IMR-90 (cell line): ENCODE measurements around the gene RAB31. TPM values are rescaled to one million over a fixed set of nuclear protein-coding genes. Genes with fewer than 3 reads are reported as not detected.

ENCODE experiments used
- ATAC-seq: fragments of 200-7000 bp; cut with Tn5 transposase; 2 replicates; pipeline ENCODE4 v1.9.1; 2020; ENCODE audit warnings: low read depth, mild to moderate bottlenecking, moderate library complexity
- BruUV-seq: library from RNA; stranded (reverse); fragments of 400-500 nt; replicated peaks from 2 replicates; lab custom pipeline; 2021; lab: Mats Ljungman, UMichigan
- CTCF ChIA-PET: fragments of 300-600 bp; formaldehyde crosslinking; extraction: SDS; loops from one replicate; lab custom pipeline; 2021; ENCODE audit warnings: antibody characterized with exemption; lab: Yijun Ruan, JAX
- POLR2A ChIA-PET: fragments of 300-600 bp; sonication (Branson Sonifier 250); formaldehyde crosslinking; loops from one replicate; lab custom pipeline; 2022; ENCODE audit warnings: antibody characterized with exemption; ENCODE audit not compliant: unreplicated experiment; lab: Charles Lee
- DNase-seq: peaks from one replicate; pipeline ENCODE4 v3.0.0; 2013
- H2AFZ ChIP-seq: replicated peaks from 2 replicates; pipeline ENCODE3; 2013; ENCODE audit warnings: low read length, mild to moderate bottlenecking; ENCODE audit not compliant: poor library complexity
- H2AK5ac ChIP-seq: 2 replicates; pipeline ENCODE4 v1.6.1; 2013; ENCODE audit warnings: low read depth, low read length, inconsistent platforms
- H2AK9ac ChIP-seq: replicated peaks from 2 replicates; pipeline ENCODE3; 2013; ENCODE audit warnings: mild to moderate bottlenecking, low read depth, low read length, moderate library complexity; ENCODE audit not compliant: poor library complexity
- H2BK120ac ChIP-seq: 2 replicates; pipeline ENCODE4 v1.6.1; 2013; ENCODE audit warnings: low read depth, low read length, inconsistent platforms
- H2BK15ac ChIP-seq: 3 replicates; pipeline ENCODE4 v1.6.1; 2013; ENCODE audit warnings: low read depth, low read length, inconsistent platforms
- H2BK20ac ChIP-seq: 2 replicates; pipeline ENCODE4 v1.6.1; 2013; ENCODE audit warnings: low read depth, mild to moderate bottlenecking, inconsistent platforms, low read length, moderate library complexity
- H2BK5ac ChIP-seq: 2 replicates; pipeline ENCODE4 v1.6.1; 2013; ENCODE audit warnings: mild to moderate bottlenecking, low read depth, low read length, inconsistent platforms; ENCODE audit not compliant: poor library complexity, severe bottlenecking
- H3K14ac ChIP-seq: replicated peaks from 2 replicates; pipeline ENCODE4 v1.6.1; 2013; ENCODE audit warnings: low read depth, low read length, inconsistent platforms
- H3K18ac ChIP-seq: 2 replicates; pipeline ENCODE4 v1.6.1; 2013; ENCODE audit warnings: low read depth, low read length, control low read depth
- H3K23ac ChIP-seq: 2 replicates; pipeline ENCODE4 v1.6.1; 2013; ENCODE audit warnings: low read depth, low read length, inconsistent platforms
- H3K27ac ChIP-seq: 2 replicates; pipeline ENCODE4 v1.5.1; 2013; ENCODE audit warnings: mild to moderate bottlenecking, control low read depth, low read length; ENCODE audit not compliant: insufficient read depth
- H3K27me3 ChIP-seq: 2 replicates; pipeline ENCODE4 v1.6.1; 2013; ENCODE audit warnings: low read length; ENCODE audit not compliant: control insufficient read depth, insufficient read depth
- H3K36me3 ChIP-seq: 2 replicates; pipeline ENCODE4 v1.6.1; 2013; ENCODE audit warnings: low read length, mixed read lengths; ENCODE audit not compliant: control insufficient read depth, insufficient read depth
- H3K4ac ChIP-seq: 2 replicates; pipeline ENCODE4 v1.6.1; 2013; ENCODE audit warnings: low read depth, low read length, inconsistent platforms
- H3K4me1 ChIP-seq: 2 replicates; pipeline ENCODE4 v1.6.1; 2013; ENCODE audit warnings: low read length, mixed read lengths; ENCODE audit not compliant: control insufficient read depth, insufficient read depth
- H3K4me2 ChIP-seq: 2 replicates; pipeline ENCODE4 v1.6.1; 2013; ENCODE audit warnings: low read depth, mild to moderate bottlenecking, control low read depth, low read length, moderate library complexity
- H3K4me3 ChIP-seq: 2 replicates; pipeline ENCODE4 v1.5.1; 2013; ENCODE audit warnings: low read depth, mild to moderate bottlenecking, control low read depth, low read length, moderate library complexity; ENCODE audit not compliant: insufficient read depth
- H3K56ac ChIP-seq: 2 replicates; pipeline ENCODE4 v1.6.1; 2013; ENCODE audit warnings: low read length, inconsistent platforms; ENCODE audit not compliant: insufficient read depth; ENCODE audit errors: extremely low read depth
- H3K79me1 ChIP-seq, 2 experiments: 2 replicates each; pipeline ENCODE4 v1.6.1; 2013; ENCODE audit warnings: low read length in 2 of 2, inconsistent platforms in 1 of 2, low read depth in 1 of 2
- H3K9ac ChIP-seq: 2 replicates; pipeline ENCODE4 v1.6.1; 2013; ENCODE audit warnings: low read depth, low read length, control low read depth
- H3K9me1 ChIP-seq: 2 replicates; pipeline ENCODE4 v1.6.1; 2013; ENCODE audit warnings: low read length, inconsistent platforms; ENCODE audit not compliant: insufficient read depth
- H3K9me3 ChIP-seq: 2 replicates; pipeline ENCODE4 v1.6.1; 2013; ENCODE audit warnings: low read length; ENCODE audit not compliant: control insufficient read depth, insufficient read depth
- H4K20me1 ChIP-seq: 2 replicates; pipeline ENCODE4 v1.6.1; 2013; ENCODE audit warnings: low read length, inconsistent platforms; ENCODE audit not compliant: insufficient read depth
- H4K5ac ChIP-seq: 2 replicates; pipeline ENCODE4 v1.6.1; 2013; ENCODE audit warnings: mild to moderate bottlenecking, low read depth, low read length, control low read depth
- H4K8ac ChIP-seq, 2 experiments: 2 replicates each; pipeline ENCODE4 v1.6.1; 2013; ENCODE audit warnings: low read depth in 2 of 2, low read length in 2 of 2, control low read depth in 1 of 2, inconsistent platforms in 1 of 2
- H4K91ac ChIP-seq: 2 replicates; pipeline ENCODE4 v1.6.1; 2013; ENCODE audit warnings: low read depth, low read length, inconsistent platforms; ENCODE audit not compliant: insufficient read depth
- BHLHE40 ChIP-seq: fragments of 150-350 bp; IDR thresholded peaks from 2 replicates; pipeline ENCODE4 v1.6.1; 2016; ENCODE audit warnings: mild to moderate bottlenecking, low read depth, low read length
- CEBPB ChIP-seq: IDR thresholded peaks from 2 replicates; pipeline ENCODE4 v1.6.1; 2012; ENCODE audit warnings: low read depth, low read length, improper control_type of control experiment
- CHD1 ChIP-seq: IDR thresholded peaks from 2 replicates; pipeline ENCODE4 v1.6.1; 2012; ENCODE audit warnings: low read depth, low read length, improper control_type of control experiment
- CTCF ChIP-seq: conservative IDR thresholded peaks from 2 replicates; pipeline ENCODE4 v1.5.1; 2012; ENCODE audit warnings: mild to moderate bottlenecking, low read depth, low read length, improper control_type of control experiment
- FOS ChIP-seq: fragments of 150-350 bp; IDR thresholded peaks from 2 replicates; pipeline ENCODE4 v1.6.1; 2016; ENCODE audit warnings: low read depth, low read length
- MAFK ChIP-seq: IDR thresholded peaks from 2 replicates; pipeline ENCODE4 v1.6.1; 2012; ENCODE audit warnings: low read depth, low read length, improper control_type of control experiment
- MAZ ChIP-seq: IDR thresholded peaks from 2 replicates; pipeline ENCODE4 v1.6.1; 2012; ENCODE audit warnings: low read depth, mild to moderate bottlenecking, low read length, improper control_type of control experiment, moderate library complexity, borderline replicate concordance
- MXI1 ChIP-seq: IDR thresholded peaks from 2 replicates; pipeline ENCODE4 v1.6.1; 2012; ENCODE audit warnings: low read depth, mild to moderate bottlenecking, low read length, moderate library complexity, borderline replicate concordance
- NFE2L2 ChIP-seq: fragments of 150-350 bp; IDR thresholded peaks from 2 replicates; pipeline ENCODE4 v1.6.1; 2016; ENCODE audit warnings: low read depth, mild to moderate bottlenecking, low read length
- POLR2A ChIP-seq: IDR thresholded peaks from 2 replicates; pipeline ENCODE4 v1.6.1; 2012; ENCODE audit warnings: mild to moderate bottlenecking, low read depth, low read length
- RCOR1 ChIP-seq: IDR thresholded peaks from 2 replicates; pipeline ENCODE4 v1.6.1; 2012; ENCODE audit warnings: mild to moderate bottlenecking, low read length, improper control_type of control experiment; ENCODE audit not compliant: insufficient replicate concordance
- RFX5 ChIP-seq: IDR thresholded peaks from 2 replicates; pipeline ENCODE4 v1.8.0; 2012; ENCODE audit warnings: low read depth, mild to moderate bottlenecking, low read length, moderate library complexity
- SMC3 ChIP-seq: fragments of 150-350 bp; IDR thresholded peaks from 2 replicates; pipeline ENCODE4 v1.6.1; 2016; ENCODE audit warnings: low read depth, mild to moderate bottlenecking, antibody characterized with exemption, low read length, moderate library complexity
- WGBS, 2 experiments: methylation state at CpG; one replicate each; pipeline versions ENCODE4 v1.1.5 to v1.1.7; 2013; ENCODE audit warnings: missing lambda C conversion rate in 2 of 2; ENCODE audit not compliant: insufficient read length in 1 of 2; ENCODE audit errors: extremely low coverage in 2 of 2; 5-methylcytosine and 5-hydroxymethylcytosine counted together
- dilution Hi-C: fragments of 300-500 bp; cut with HindIII; formaldehyde crosslinking; loops from one replicate; pipeline ENCODE4 v1.14.3; 2018; ENCODE audit warnings: low sequenced_read_pairs; ENCODE audit not compliant: unreplicated experiment
- in situ Hi-C: fragments of 300-500 bp; cut with MboI; formaldehyde crosslinking; loops from 3 replicates; pipeline ENCODE4 v1.14.3; 2019; ENCODE audit warnings: low sequenced_read_pairs, inconsistent platforms, mixed read lengths
- intact Hi-C: fragments of 100-400 bp; cut with micrococcal nuclease; formaldehyde crosslinking; loops from 2 replicates; pipeline ENCODE4 v1.10.0; 2022
- polyA plus RNA-seq, 3 experiments: library from polyadenylated mRNA; depleted of rRNA; stranded (reverse); fragments of >200 nt; gene quantifications; 2 replicates each; pipeline ENCODE4 v1.2.3, GENCODE V29; 2012; ENCODE audit warnings: low replicate concordance in 1 of 3
- total RNA-seq: library from RNA; depleted of rRNA; stranded (reverse); fragments of >200 nt; gene quantifications from 2 replicates; pipeline ENCODE4 v1.2.3, GENCODE V29; 2012

RAB31 gene
- total and polyA plus RNA-seq, 2 of the 4 experiments (the other 2 are of a cell fraction) = 13.8 to 26.9 TPM

- no peak for TF ChIP-seq CEBPB
- no peak for TF ChIP-seq MXI1
These were observed 95.8 kb downstream of the RAB31 start (continued) for GRCh38 chr18:9803698-9804516.

- no peak overlapping the region for H2AK9ac ChIP-seq
- no peaks in the 10 kb centered on the region; the same call in 1 of the 2 replicates for H3K36me3 ChIP-seq
- ChIA-PET POLR2A (no interaction called here), CTCF (no interaction called here)
- dilution Hi-C loops (no loop called here), in situ Hi-C loops (no loop called here), intact Hi-C loops (no loop called here)
- H3K56ac ChIP-seq = no peak overlapping the region
- no peaks in the 10 kb centered on the region for H4K20me1 ChIP-seq
- H3K27ac ChIP-seq = no peak overlapping the region
- no peak overlapping the region for H4K91ac ChIP-seq
- H4K8ac ChIP-seq = 0 out of 4 replicates have a peak overlapping the region, but pooled peaks of 1 of the 2 experiments have one; percentile 5
- no peak overlapping the region for H4K5ac ChIP-seq
- no peak overlapping the region for H3K18ac ChIP-seq
- H3K79me1 ChIP-seq = peaks cover 4 to 32% of the 10 kb centered on the region in 2 experiments; a peak in 3 of 4 replicates
- no peak overlapping the region for H3K4me3 ChIP-seq
- H2BK5ac ChIP-seq = no peak overlapping the region
- H3K9me3 ChIP-seq = peaks cover 3% of the 10 kb centered on the region; the same call in 1 of the 2 replicates
- ATAC-seq = no peak
- H3K4me2 ChIP-seq = peak overlapping the region; percentile 14; the same call in 1 of the 2 replicates
- no peak overlapping the region for H2AFZ ChIP-seq
- BruUV-seq = no TSS peak
- H3K14ac ChIP-seq = no peak overlapping the region; the same call in 1 of the 2 replicates
- H2BK120ac ChIP-seq = no peak overlapping the region
- H3K4ac ChIP-seq = no peak overlapping the region; the same call in 1 of the 2 replicates
- no peak for DNase-seq
- H2BK15ac ChIP-seq = no peak overlapping the region
- no peak overlapping the region for H3K9ac ChIP-seq
- H3K23ac ChIP-seq = no peak overlapping the region
- H2BK20ac ChIP-seq = no peak overlapping the region
- H3K9me1 ChIP-seq = peaks cover 10% of the 10 kb centered on the region; the same call in 1 of the 2 replicates
- peaks cover 27% of the 10 kb centered on the region for H3K4me1 ChIP-seq
- H3K27me3 ChIP-seq = no peaks in the 10 kb centered on the region
- H2AK5ac ChIP-seq = no peak overlapping the region
- no CpG with 5 or more reads among the region's 5 CpGs for WGBS, 2 experiments
- no peak for TF ChIP-seq MXI1
- no peak for TF ChIP-seq RCOR1
- TF ChIP-seq CHD1 = no peak
- no peak for TF ChIP-seq MAZ
- TF ChIP-seq CTCF = no peak
- no peak for TF ChIP-seq MAFK
- TF ChIP-seq BHLHE40 = no peak
- no peak for TF ChIP-seq CEBPB
- TF ChIP-seq RFX5 = no peak
- no peak for TF ChIP-seq SMC3
- TF ChIP-seq FOS = no peak
- no peak for TF ChIP-seq POLR2A
- no peak for TF ChIP-seq NFE2L2
These were observed 96.5 kb downstream of the RAB31 start for GRCh38 chr18:9804517-9805104.
